Fibroblast of mammary gland (primary cell): ENCODE measurements around the gene GRIP1.

Source experiments
- DNase-seq: peaks from one replicate; pipeline ENCODE4 v3.0.0-alpha.2; 2010; ENCODE audit warnings: low read depth
- H3K4me3 ChIP-seq: 2 replicates; pipeline ENCODE4 v1.5.1; 2011; ENCODE audit warnings: low read depth, mild to moderate bottlenecking, low read length, moderate library complexity; ENCODE audit not compliant: control insufficient read depth
- TF ChIP-seq, protein P1 (sequence below): conservative IDR thresholded peaks from 2 replicates; pipeline ENCODE4 v1.5.1; 2011; ENCODE audit warnings: low read depth, low read length, inconsistent platforms; ENCODE audit not compliant: control insufficient read depth, insufficient read depth

Gene GRIP1

DNA sequence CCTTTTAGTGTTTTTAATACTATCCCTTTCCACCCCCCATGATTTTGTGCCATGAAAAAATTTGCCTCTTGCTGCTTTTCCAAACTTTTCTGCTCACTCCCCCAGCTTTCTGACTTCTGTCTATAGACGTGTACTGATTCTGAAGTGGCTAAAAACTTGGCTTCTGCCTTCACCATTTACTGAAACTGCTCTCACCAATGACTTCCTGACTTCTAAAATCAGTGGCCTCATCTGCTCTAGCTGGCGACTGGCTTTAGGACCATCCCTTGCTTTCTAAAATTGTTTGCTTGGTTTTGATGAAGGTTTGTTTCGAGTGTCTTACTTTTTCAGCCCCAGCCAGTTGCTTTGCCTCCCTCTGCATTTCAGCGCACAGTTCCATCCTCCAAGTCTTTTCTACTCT, 231.2 kb downstream of the GRIP1 start:
- TF ChIP-seq, protein P1, sequence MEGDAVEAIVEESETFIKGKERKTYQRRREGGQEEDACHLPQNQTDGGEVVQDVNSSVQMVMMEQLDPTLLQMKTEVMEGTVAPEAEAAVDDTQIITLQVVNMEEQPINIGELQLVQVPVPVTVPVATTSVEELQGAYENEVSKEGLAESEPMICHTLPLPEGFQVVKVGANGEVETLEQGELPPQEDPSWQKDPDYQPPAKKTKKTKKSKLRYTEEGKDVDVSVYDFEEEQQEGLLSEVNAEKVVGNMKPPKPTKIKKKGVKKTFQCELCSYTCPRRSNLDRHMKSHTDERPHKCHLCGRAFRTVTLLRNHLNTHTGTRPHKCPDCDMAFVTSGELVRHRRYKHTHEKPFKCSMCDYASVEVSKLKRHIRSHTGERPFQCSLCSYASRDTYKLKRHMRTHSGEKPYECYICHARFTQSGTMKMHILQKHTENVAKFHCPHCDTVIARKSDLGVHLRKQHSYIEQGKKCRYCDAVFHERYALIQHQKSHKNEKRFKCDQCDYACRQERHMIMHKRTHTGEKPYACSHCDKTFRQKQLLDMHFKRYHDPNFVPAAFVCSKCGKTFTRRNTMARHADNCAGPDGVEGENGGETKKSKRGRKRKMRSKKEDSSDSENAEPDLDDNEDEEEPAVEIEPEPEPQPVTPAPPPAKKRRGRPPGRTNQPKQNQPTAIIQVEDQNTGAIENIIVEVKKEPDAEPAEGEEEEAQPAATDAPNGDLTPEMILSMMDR: no peak
- DNase-seq: no peak
- H3K4me3 ChIP-seq: no peak overlapping the region

DNA sequence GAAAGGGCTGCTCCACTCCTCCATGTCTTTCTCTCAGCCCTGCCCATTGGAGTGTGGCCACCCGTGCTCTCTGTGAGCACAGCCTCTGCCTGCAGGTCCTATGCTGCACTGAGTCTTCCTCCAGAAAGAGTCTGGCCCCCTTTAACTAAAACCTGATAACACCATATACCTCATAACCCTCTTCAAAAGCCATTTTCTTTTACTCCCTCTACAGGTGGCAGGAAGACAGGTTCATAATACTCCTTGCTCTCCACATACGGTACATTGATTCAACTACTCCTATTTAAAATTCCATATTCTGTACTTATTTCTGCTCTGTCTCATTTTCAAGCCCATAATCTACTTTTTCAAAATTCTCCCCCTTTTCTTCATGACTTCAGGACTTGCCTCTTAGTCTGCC, 232.6 kb downstream of the GRIP1 start:
- TF ChIP-seq, protein P1: no peak
- no peak overlapping the region for H3K4me3 ChIP-seq
- DNase-seq: no peak

DNA sequence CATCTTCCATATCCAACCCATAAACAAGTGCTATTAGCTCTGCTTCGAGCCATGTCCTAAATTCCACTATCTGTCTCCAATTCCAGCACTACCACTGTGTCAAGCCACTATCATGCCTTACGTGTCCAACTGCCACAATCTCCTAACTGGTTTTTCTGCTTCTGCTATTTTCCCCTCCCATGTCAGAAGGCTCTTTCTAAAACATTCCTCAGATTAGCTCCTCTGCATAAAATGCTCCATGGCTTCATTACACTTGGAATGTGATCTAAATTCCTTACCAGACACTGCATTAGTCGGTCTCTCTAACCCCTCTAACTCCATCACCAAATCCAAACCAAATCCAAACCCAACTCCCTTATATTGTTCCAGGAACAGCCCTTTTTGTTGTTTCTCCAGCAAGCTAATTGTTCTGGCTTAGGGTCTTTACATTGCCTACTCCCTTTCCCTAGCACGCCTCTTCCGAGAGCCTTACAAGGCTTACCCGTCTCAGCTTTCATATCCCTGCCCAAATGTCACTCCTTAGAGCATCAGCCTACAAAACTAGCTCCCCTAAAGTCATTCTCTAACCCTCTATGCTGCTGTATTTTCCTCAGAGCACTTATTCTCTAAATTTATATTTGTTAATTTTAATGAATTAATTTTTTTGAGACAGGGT, 236.8 kb downstream of the GRIP1 start:
- no peak overlapping the region for H3K4me3 ChIP-seq
- TF ChIP-seq, protein P1: no peak
- no peak for DNase-seq

DNA sequence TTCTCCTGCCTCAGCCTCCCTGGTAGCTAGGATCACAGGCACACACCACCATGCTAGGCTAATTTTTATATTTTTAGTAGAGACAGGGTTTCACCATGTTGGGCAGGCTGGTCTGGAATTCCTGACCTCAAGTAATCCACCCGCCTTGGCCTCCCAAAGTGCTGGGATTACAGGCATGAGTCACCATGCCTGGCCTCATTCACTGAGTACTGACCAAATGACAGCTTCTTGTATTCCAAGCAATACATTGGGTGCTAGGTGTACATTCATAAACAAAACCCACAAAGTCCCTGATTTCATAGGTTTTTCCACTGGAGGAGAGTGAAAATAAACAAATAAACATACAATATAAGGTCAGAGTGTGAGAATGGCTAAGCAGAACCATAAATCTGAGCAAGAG, 240.3 kb downstream of the GRIP1 start:
- no peak overlapping the region for H3K4me3 ChIP-seq
- peak; percentile 51 for DNase-seq
- TF ChIP-seq, protein P1: no peak

DNA sequence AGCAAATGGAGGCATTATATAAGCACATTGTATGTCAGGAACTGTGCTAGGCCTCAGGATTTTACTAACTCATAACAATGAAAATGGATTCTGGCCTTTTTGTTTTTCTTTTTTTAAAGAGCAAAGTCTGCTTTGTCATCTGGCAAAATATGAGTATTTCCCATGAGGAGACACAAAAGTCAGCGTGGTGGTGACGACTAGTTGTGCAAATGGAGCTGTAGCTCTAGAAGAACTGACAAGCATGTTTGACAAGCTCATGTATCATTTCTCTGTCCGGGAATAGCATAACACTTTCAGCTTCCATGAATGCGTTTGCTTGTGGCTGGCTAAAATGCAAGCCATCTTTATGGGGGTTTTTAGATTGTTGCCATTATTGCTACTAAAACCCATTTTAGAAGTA, 248.8 kb downstream of the GRIP1 start:
- DNase-seq: no peak
- TF ChIP-seq, protein P1: no peak

DNA sequence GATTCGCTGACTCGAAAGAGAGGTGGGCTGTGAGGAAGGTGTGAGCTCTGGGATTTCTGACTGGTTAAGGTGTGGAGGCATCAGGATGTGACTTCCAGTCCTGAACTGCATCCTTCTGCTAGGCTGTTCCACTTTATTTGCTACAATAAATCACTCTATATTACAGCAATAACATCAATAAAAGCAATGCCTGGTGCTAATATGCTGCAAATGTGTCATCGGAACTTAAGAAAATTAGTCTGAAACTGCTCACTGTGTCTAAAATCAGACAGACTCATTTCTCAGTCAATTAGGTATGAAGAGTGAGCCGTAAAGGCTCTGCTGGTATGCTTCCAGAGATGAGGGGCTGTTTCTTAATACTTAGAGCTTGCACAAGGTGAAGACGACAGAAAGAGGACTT, 250.0 kb downstream of the GRIP1 start:
- H3K4me3 ChIP-seq: no peak overlapping the region
- DNase-seq: no peak
- TF ChIP-seq, protein P1: no peak

More for the DNA sequence above, 248.8 kb downstream of the GRIP1 start:
- no peak overlapping the region for H3K4me3 ChIP-seq

DNA sequence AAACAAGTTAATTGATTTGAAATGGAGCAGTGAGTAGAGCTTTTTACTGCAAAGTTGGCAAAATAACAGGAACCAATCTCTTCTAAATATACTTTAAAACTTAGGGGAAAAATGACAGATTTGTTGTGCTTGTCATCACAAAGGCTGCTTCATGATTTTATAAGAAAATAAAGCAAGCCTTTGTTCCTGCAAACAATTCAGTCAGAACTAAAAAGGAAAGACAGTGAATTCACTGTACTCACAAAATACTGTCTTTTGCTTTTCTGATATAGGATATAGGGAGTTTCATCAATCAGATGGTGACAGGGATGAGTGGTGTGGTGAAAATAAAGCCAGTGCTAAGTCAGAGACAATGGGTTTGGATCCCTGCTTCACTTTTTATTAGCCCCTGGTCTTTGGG, 250.6 kb downstream of the GRIP1 start:
- TF ChIP-seq, protein P1: no peak
- no peak for DNase-seq
- H3K4me3 ChIP-seq: no peak overlapping the region
